ENCODE results near the gene HBZ.

HBZ gene

DNA sequence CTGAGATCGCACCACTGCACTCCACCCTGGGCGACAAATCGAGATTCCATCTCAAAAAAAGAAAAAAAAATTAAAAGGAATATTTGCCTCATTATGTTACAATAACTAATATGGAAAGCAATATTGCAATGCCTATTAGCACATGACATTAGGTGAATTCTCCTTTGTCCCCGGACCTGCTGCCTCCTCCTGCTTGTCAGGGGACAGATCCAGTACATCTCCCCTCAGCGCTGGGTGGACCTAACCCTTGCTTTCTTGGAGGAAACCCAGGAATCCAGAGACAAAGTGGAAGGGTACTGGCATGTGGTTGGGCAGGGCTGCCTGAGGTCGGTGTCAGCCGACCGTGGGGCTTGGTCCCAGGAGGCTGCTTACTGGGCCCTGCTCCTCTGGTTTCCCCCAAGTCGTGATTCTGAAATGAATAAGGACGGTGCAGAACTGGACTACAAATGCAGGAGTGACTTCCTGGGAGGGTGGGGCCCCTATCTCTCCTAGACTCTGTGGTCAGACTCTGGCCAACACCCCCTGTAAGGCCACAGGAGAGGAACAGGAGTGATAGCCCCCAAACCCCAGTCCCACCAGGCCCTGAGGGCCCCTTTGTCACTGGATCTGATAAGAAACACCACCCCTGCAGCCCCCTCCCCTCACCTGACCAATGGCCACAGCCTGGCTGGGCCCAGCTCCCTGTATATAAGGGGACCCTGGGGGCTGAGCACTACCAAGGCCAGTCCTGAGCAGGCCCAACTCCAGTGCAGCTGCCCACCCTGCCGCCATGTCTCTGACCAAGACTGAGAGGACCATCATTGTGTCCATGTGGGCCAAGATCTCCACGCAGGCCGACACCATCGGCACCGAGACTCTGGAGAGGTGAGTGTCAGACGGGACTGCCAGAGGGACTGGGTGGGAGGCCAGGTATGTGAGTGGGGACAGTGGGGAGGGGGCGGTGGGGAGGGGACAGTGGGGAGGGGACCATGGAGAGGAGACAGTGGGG lies at the start of gene HBZ:
Gene HBZ (plus strand): TSS at position 504 of the 988 bp plus-strand sequence. CDS start 266 bp downstream, at position 770.
- H3K9me3 Mint-ChIP-seq: no peaks in the 10 kb centered on the region
- intact Hi-C loops (cut with micrococcal nuclease): no loop called here
- peaks cover 17% of the 10 kb centered on the region for H3K4me1 Mint-ChIP-seq (ENCODE audit: low read depth)
- no peak within 1 kb of the TSS for H3K27ac Mint-ChIP-seq
- no peak within 1 kb of the TSS for H3K4me3 Mint-ChIP-seq
- H3K27me3 Mint-ChIP-seq: peaks cover 62% of the 10 kb centered on the region
- no peaks in the 10 kb centered on the region for H3K36me3 Mint-ChIP-seq (ENCODE audit: low read depth)

DNA sequence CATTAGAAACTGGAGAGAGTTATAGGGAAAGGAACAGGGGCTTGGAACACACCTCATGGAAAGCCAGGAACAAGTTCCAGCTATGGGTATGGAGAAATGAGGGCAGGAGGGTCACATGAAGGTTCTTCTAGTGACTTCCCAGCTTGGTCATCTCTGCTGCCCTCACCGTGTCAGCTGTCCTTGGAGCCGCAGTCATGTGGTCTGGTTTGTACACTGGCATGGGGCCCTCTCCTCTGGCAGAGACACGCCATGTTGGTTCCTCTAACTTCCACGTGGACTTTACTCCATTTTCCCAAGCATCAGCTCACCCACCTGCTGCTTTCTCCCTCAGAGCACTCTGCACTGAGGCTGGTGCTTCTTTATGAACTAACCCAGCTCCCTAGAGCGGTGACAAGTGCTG lies 48.1 kb upstream of the HBZ start:
- no peaks in the 10 kb centered on the region for H3K9me3 Mint-ChIP-seq
- H3K36me3 Mint-ChIP-seq (ENCODE audit: low read depth): peaks cover 71% of the 10 kb centered on the region
- intact Hi-C loops (cut with micrococcal nuclease): no loop called here
- no peaks in the 10 kb centered on the region for H3K27me3 Mint-ChIP-seq
- no peak overlapping the region for H3K4me3 Mint-ChIP-seq
- H3K27ac Mint-ChIP-seq: no peak overlapping the region
- no peaks in the 10 kb centered on the region for H3K4me1 Mint-ChIP-seq (ENCODE audit: low read depth)

DNA sequence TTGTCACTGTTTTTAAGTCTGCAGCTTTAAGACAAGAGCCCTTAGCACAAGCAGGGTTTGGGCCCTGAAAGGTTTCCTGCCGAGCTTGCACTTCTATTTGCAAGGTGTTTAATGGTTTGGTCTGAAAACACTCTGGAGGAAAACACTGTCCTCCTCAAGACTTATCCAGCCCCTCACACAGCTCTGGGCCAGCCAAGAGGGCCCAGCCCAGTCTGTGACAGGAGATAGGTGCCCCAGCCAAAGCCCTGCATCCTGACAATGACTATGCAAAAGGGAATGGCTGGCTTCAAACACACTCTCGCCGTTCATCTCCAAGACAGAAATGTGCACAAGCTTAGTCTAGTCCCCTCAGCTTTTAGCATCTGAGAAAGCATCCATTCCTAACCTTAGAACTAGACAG lies 47.5 kb upstream of the HBZ start:
- no peaks in the 10 kb centered on the region for H3K27me3 Mint-ChIP-seq
- H3K36me3 Mint-ChIP-seq (ENCODE audit: low read depth): peaks cover 71% of the 10 kb centered on the region
- no peak overlapping the region for H3K27ac Mint-ChIP-seq
- intact Hi-C loops (cut with micrococcal nuclease): no loop called here
- H3K9me3 Mint-ChIP-seq: no peaks in the 10 kb centered on the region
- H3K4me3 Mint-ChIP-seq: no peak overlapping the region
- H3K4me1 Mint-ChIP-seq (ENCODE audit: low read depth): no peaks in the 10 kb centered on the region

DNA sequence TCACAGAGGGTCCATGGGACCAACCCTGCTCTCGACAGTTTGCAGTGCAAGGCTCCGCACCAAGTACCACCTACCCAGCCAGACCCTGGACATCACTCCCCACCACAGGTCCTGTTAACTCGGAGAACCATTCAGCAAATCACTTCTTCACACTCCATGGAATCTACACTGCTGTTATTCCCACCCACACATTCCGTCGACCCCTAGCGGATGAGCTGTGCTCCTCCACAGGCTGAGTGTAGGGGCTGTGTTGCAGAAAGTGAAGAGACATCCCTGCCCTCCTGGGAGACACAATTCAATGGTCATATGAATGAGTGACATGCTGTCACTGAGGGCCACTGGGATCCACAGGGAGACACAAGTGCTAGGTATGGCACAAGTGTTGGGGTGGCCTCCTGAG lies 46.9 kb upstream of the HBZ start:
- H3K4me1 Mint-ChIP-seq (ENCODE audit: low read depth): no peaks in the 10 kb centered on the region
- peaks cover 71% of the 10 kb centered on the region for H3K36me3 Mint-ChIP-seq (ENCODE audit: low read depth)
- intact Hi-C loops (cut with micrococcal nuclease): no loop called here
- no peaks in the 10 kb centered on the region for H3K27me3 Mint-ChIP-seq
- H3K27ac Mint-ChIP-seq: no peak overlapping the region
- no peaks in the 10 kb centered on the region for H3K9me3 Mint-ChIP-seq
- no peak overlapping the region for H3K4me3 Mint-ChIP-seq

DNA sequence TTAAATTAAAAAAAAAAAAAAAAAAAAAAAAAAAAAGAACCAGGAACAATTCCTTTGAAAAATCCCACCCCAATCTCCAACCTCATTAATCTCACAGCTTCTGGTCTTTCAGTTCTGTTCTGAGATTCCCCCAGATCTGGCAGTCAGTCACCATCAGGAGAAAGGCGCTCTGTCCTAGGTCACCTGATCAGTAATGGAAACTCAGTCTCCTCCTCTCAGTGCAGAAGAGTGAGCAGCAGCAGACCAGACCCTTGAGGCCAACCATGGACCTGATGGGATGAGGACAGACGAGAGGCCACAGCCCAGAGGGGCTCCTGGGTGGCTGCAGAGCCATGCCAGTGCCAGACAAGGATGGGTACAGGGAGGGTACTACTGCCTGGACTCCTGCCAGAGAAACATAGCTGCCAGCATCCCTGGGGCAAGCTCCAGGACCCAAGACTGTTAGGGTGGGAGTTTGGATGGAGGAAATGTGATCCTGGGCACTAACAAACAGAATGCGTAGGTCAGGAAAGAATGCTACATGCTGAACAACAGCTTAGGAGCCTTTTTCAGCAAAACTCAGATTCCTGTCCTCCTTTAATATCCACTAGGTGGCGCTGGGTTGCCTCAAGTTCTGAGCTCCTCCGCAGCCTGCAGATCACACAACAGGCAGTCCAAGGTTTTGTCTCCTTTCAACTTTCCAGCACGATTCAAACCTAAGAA lies 45.7 kb upstream of the HBZ start:
- Mint-ChIP-seq H3K27ac (no peak overlapping the region), H3K4me1 (ENCODE audit: low read depth) (no peaks in the 10 kb centered on the region), H3K9me3 (no peaks in the 10 kb centered on the region), H3K36me3 (ENCODE audit: low read depth) (peaks cover 74% of the 10 kb centered on the region), H3K27me3 (no peaks in the 10 kb centered on the region), H3K4me3 (no peak overlapping the region)
- intact Hi-C loops (cut with micrococcal nuclease): loop anchor here (1.0 kb wide), 1 partner anchor 75 kb away; no protein-coding TSS in a partner anchor

DNA sequence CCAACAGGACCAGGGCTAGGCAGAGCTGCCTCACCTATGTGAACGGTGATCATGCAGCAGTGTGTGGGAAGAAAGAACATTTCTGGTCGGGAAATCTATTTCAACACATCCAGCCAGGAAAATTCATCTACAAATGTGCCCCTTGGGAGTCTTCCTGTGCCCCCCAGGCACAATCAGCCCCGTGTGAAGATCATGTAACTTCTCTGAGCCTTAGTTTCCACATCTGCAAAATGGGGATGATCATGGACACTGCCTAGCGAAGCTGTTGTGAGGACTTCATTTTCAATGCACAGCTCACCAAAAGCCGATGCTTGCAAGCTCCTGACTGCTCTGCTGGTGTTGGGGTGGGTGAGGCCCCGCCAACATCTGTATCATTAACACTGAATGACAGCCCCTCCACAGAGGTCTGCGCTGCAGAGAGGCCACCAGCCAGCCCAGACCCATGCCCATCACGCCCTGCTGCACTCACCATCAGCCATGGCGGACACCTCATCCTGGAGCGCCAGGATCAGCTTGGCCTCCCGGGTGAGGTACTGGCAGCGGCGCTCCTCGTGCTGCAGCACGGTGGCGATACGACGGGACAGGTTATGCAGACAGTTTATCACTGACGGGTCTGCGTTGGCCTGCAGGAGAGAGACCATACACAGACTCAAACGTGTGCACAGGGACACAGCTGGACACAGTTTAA lies 40.1 kb upstream of the HBZ start:
- Mint-ChIP-seq H3K27me3 (no peaks in the 10 kb centered on the region), H3K36me3 (ENCODE audit: low read depth) (peaks cover 86% of the 10 kb centered on the region), H3K4me3 (no peak overlapping the region), H3K27ac (no peak overlapping the region), H3K9me3 (no peaks in the 10 kb centered on the region), H3K4me1 (ENCODE audit: low read depth) (peaks cover 7% of the 10 kb centered on the region)
- intact Hi-C loops (cut with micrococcal nuclease): no loop called here

DNA sequence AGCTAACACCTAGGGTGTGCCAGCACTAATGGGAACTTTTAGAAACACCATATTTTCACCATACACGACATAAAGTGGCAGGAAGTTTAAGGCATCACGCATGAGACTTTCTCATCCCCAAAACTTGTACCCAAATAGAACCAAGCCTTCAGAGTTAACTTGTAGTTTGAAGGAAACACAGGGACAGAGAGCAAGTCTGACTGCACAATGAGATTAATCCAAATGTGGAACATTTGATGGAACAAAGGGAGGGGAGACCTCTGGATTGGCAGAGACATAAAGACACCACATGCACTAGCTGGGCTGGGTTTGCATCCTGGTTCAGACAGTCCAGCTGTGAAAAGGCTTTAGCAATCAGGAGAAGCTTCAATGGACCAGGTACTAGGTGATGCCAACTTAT lies 38.1 kb upstream of the HBZ start:
- H3K4me1 Mint-ChIP-seq (ENCODE audit: low read depth): peaks cover 7% of the 10 kb centered on the region
- no peaks in the 10 kb centered on the region for H3K27me3 Mint-ChIP-seq
- no peaks in the 10 kb centered on the region for H3K9me3 Mint-ChIP-seq
- H3K27ac Mint-ChIP-seq: no peak overlapping the region
- H3K36me3 Mint-ChIP-seq (ENCODE audit: low read depth): peaks cover 80% of the 10 kb centered on the region
- intact Hi-C loops (cut with micrococcal nuclease): no loop called here
- no peak overlapping the region for H3K4me3 Mint-ChIP-seq

DNA sequence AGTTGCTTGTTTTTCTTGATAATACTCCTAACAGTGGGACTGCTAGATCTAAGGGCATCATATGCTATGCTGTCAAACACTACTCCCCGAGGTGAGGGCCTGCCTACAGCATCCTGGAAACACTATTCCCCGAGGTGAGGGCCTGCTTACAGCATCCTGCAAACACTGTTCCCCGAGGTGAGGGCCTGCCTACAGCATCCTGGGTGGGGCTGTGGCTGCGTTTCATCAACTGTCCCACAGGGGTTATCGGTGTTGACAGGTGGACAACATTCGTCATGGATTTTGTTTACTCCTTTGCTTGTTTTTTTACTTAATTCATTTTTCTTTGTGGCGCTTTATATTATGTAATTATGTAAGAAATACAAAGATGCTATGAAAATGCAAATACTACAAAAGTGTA lies 36.4 kb upstream of the HBZ start:
- Mint-ChIP-seq H3K27ac (no peak overlapping the region), H3K27me3 (no peaks in the 10 kb centered on the region), H3K4me3 (no peak overlapping the region), H3K36me3 (ENCODE audit: low read depth) (peaks cover 69% of the 10 kb centered on the region), H3K9me3 (no peaks in the 10 kb centered on the region), H3K4me1 (ENCODE audit: low read depth) (peaks cover 15% of the 10 kb centered on the region)
- intact Hi-C loops (cut with micrococcal nuclease): no loop called here

DNA sequence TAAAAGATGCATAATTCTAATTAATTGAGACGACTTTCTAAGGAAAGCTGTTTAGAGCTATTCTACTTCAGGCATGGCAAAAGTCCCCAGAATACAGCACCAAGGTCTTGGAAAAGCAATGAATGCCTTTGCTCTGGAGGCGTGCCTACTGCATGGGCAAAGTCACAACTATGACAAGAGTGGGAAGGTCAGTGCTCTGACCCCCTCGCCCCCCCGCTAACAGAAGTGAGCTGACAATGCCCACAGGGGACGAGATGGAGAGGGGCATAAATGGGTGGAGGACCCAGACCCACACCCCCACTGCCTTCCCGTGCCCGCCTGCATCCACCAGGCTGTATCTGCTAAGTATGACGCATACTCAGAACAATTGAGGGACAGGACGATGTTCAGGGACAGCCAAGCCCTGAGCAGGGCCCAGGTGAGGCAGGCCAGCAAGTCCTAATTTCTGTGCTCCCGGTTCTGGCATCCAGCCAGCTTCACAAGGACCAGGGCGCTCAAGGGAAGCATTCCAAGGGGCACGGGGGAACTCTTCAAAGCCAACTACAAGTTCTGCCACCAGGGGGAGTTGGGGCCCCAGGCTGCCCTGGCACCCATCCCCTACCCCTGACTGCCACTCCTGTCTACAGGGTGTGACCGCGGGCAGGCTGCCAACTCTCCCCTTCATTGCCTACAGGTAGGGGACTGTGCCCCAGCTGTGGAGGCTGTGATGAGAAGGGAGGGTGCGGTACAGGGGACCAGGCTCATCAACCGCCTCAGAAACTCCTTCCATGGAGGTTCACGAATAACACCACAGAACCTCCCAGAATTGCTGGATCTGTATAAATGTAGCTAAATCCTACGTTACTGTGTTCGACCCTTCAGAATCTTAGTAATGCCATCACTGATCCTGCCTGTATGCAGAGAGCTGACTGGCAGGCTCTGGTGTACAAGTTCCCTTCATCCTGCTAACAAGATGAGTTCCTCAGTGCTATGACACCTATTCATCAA lies 34.8 kb upstream of the HBZ start:
- Mint-ChIP-seq H3K4me3 (no peak overlapping the region), H3K27ac (no peak overlapping the region), H3K4me1 (ENCODE audit: low read depth) (peaks cover 15% of the 10 kb centered on the region), H3K36me3 (ENCODE audit: low read depth) (peaks cover 68% of the 10 kb centered on the region), H3K27me3 (no peaks in the 10 kb centered on the region), H3K9me3 (no peaks in the 10 kb centered on the region)
- intact Hi-C loops (cut with micrococcal nuclease): loop anchor here (1.0 to 2.0 kb wide), 2 partner anchors 64 to 245 kb away; no protein-coding TSS in a partner anchor

DNA sequence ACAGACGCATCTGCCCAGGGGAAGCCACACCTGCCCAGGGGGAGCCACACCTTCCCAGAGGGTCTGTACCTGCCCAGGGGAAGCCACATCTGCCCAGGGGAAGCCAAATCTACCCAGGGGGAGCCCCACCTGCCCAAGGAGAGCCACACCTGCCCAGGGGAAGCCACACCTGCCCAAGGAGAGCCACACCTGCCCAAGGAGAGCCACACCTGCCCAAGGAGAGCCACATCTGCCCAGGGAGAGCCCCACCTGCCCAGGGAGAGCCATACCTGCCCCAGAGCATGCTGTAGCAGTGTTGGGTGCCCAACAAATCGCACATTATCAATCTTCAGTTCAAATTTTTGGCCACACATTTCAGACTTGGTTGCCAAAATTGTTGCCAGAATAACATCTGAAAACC lies 33.6 kb upstream of the HBZ start:
- Mint-ChIP-seq H3K4me3 (no peak overlapping the region), H3K27me3 (no peaks in the 10 kb centered on the region), H3K27ac (no peak overlapping the region), H3K4me1 (ENCODE audit: low read depth) (peaks cover 9% of the 10 kb centered on the region), H3K36me3 (ENCODE audit: low read depth) (peaks cover 72% of the 10 kb centered on the region), H3K9me3 (no peaks in the 10 kb centered on the region)
- intact Hi-C loops (cut with micrococcal nuclease): loop anchor here (2.0 kb wide), 1 partner anchor 244 kb away; no protein-coding TSS in a partner anchor

DNA sequence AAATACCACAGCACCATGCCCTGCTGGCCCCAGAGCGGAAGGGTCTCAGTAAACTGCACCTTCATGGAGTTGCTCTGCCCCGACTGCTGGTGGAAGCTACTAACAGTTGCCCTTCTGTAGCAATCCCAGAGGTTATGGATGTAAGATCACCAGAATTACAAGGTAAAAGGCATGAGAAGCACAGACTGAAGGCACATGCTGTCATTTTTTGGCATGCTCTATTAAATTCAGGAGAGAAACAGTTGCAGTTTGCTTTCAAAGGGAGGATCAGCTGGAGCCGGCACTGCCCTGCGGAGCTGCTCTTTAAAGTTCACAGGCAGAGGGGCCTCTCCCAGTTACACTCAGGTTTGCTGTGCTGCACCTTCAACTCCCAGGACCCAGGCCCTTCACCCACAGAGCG lies 33.1 kb upstream of the HBZ start:
- intact Hi-C loops (cut with micrococcal nuclease): loop anchor here (2.0 kb wide), 1 partner anchor 244 kb away; no protein-coding TSS in a partner anchor
- peaks cover 8% of the 10 kb centered on the region for H3K4me1 Mint-ChIP-seq (ENCODE audit: low read depth)
- H3K36me3 Mint-ChIP-seq (ENCODE audit: low read depth): peaks cover 72% of the 10 kb centered on the region
- H3K27ac Mint-ChIP-seq: no peak overlapping the region
- no peak overlapping the region for H3K4me3 Mint-ChIP-seq
- H3K9me3 Mint-ChIP-seq: no peaks in the 10 kb centered on the region
- no peaks in the 10 kb centered on the region for H3K27me3 Mint-ChIP-seq

DNA sequence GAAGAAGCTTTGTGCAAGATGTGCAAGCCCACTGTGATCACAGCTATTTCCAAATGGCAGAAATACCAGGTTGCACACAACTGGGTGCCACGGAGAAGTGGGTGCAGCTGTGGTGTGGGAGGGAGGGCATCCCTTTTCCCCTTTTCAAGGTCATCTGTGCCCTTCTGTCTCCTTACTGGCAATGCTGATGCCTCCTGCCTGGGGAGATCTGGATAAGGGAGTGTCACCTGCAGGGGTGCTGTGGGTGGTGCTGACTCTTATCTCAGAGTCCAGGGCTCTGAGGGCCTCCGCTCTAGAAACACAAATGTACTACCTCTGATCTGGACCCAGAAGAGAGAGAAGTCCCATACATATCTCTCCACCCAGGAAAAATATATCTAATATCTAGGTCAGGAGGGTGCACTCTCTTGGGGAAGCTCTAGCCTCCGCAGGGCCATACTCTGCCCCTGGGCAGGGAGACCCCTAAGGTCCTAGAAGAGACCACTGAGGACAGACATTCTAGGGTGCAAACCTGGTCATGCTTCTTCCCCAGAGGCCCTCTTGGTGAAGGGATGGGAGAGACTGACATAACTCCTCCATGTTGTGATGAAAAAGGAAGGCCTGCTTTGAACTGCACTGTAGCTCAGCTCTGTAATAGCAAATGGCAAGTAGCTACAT lies 32.5 kb upstream of the HBZ start:
- no peaks in the 10 kb centered on the region for H3K27me3 Mint-ChIP-seq
- peaks cover 74% of the 10 kb centered on the region for H3K36me3 Mint-ChIP-seq (ENCODE audit: low read depth)

More for the DNA sequence above, 32.5 kb upstream of the HBZ start:
- Mint-ChIP-seq H3K4me3 (no peak overlapping the region), H3K4me1 (ENCODE audit: low read depth) (peaks cover 8% of the 10 kb centered on the region), H3K9me3 (no peaks in the 10 kb centered on the region), H3K27ac (no peak overlapping the region)
- intact Hi-C loops (cut with micrococcal nuclease): loop anchor here (2.0 kb wide), 1 partner anchor 243 kb away; no protein-coding TSS in a partner anchor
